Activated B cell treated with CpG ODN at 0.5 μM for 24 hours (primary cell): ENCODE results near the gene HDAC9. TPM values are rescaled to one million over a fixed set of nuclear protein-coding genes. Genes with fewer than 3 reads are reported as not detected.

ENCODE experiments used
- ATAC-seq: fragments of 200-7000 bp; cut with Tn5 transposase; one replicate; pipeline ENCODE4 v1.10.0; 2021; ENCODE audit warnings: low read depth, mild to moderate bottlenecking, moderate library complexity
- CTCF ChIA-PET: fragments of 350-600 bp; sonication (Branson Sonifier 250); formaldehyde crosslinking; loops from one replicate; lab custom pipeline; 2021; ENCODE audit warnings: antibody characterized with exemption; lab: Charles Lee
- POLR2A ChIA-PET: fragments of 350-600 bp; sonication (Branson Sonifier 250); formaldehyde crosslinking; loops from one replicate; lab custom pipeline; 2021; ENCODE audit warnings: antibody characterized with exemption; lab: Charles Lee
- DNase-seq: peaks from one replicate; pipeline ENCODE4 v3.0.0; 2022
- H3K27ac Mint-ChIP-seq: one replicate; pipeline ENCODE4 v1.8.0; 2020; ENCODE audit warnings: mixed read lengths
- H3K27me3 Mint-ChIP-seq: one replicate; pipeline ENCODE4 v1.8.0; 2021; ENCODE audit warnings: mixed read lengths
- H3K36me3 Mint-ChIP-seq: one replicate; pipeline ENCODE4 v1.8.0; 2021; ENCODE audit warnings: low read depth, mixed read lengths
- H3K4me1 Mint-ChIP-seq: one replicate; pipeline ENCODE4 v1.8.0; 2021; ENCODE audit warnings: mixed read lengths
- H3K4me3 Mint-ChIP-seq: one replicate; pipeline ENCODE4 v1.8.0; 2020; ENCODE audit warnings: mild to moderate bottlenecking, mixed read lengths
- H3K9me3 Mint-ChIP-seq: one replicate; pipeline ENCODE4 v1.8.0; 2020; ENCODE audit warnings: mixed read lengths
- intact Hi-C: fragments of 100-400 bp; cut with micrococcal nuclease; formaldehyde crosslinking; loops from one replicate; pipeline ENCODE4 v1.15.1; 2024
- total RNA-seq: library from RNA; stranded (reverse); gene quantifications from 2 replicates; pipeline ENCODE4 v1.2.3, GENCODE V29; 2022
- TF ChIP-seq, protein P1 (sequence below): fragments of 200-600 bp; IDR thresholded peaks from one replicate; pipeline ENCODE4 v1.8.0; 2022; ENCODE audit warnings: antibody characterized with exemption, mild to moderate bottlenecking

The HDAC9 gene
- total RNA-seq, 1 donor from 2014 or later: 149 TPM

DNA sequence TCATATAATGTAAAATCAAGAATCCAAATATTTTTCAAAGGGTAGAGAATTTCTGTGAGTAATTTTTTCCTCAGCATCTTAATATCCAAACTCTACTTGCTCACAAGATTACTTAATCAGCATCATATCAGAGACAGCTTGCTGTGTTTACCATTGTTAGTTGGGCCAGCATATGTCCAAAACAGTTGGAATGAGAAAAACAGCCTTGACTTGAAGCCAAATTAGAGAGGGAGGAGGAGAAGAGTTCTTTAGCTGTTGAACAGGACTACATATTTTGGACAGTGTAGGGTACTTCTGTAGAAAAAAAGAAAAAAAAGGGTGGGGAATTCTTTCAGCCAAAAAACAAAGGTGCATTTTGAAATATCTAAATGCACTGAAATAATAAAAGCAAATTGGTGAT, 69.8 kb downstream of the HDAC9 start:
- CTCF ChIA-PET: interaction anchor here (2.0 to 2.4 kb wide), 2 partner anchors 35 to 209 kb away, joined by 4 to 6 read pairs; no protein-coding TSS in a partner anchor
- intact Hi-C loops: no loop called here

DNA sequence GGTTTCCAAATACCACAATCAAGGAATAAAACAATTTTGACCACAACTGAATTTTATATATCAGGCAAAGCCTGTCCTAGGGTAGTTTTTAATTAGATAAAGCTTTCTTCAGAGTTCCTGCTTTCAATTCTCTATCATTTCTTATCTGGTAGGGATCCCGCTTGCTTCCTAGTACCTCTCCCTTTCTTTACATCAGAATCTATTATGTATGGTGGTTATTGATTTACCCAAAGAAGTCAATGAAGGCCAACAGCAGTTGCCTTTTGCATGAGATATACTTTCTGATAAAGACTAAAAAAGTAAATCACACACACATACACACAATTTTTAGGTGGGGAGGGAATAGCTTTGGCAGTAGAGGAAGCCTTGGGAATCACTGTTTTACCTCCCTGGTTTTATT, 70.7 kb downstream of the HDAC9 start:
- DNase-seq (no peak), ATAC-seq (no peak)
- H3K4me1 Mint-ChIP-seq: peaks cover 57% of the 10 kb centered on the region
- H3K27ac Mint-ChIP-seq: peak overlapping the region; percentile 94
- TF ChIP-seq, protein P1, sequence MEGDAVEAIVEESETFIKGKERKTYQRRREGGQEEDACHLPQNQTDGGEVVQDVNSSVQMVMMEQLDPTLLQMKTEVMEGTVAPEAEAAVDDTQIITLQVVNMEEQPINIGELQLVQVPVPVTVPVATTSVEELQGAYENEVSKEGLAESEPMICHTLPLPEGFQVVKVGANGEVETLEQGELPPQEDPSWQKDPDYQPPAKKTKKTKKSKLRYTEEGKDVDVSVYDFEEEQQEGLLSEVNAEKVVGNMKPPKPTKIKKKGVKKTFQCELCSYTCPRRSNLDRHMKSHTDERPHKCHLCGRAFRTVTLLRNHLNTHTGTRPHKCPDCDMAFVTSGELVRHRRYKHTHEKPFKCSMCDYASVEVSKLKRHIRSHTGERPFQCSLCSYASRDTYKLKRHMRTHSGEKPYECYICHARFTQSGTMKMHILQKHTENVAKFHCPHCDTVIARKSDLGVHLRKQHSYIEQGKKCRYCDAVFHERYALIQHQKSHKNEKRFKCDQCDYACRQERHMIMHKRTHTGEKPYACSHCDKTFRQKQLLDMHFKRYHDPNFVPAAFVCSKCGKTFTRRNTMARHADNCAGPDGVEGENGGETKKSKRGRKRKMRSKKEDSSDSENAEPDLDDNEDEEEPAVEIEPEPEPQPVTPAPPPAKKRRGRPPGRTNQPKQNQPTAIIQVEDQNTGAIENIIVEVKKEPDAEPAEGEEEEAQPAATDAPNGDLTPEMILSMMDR: no peak
- H3K27me3 Mint-ChIP-seq: no peaks in the 10 kb centered on the region
- H3K4me3 Mint-ChIP-seq: peak overlapping the region; percentile 70
- H3K9me3 Mint-ChIP-seq: no peaks in the 10 kb centered on the region
- intact Hi-C loops: loop anchor here (1.0 to 2.0 kb wide), 4 partner anchors 13 to 209 kb away; no protein-coding TSS in a partner anchor
- POLR2A ChIA-PET: interaction anchor here (0.5 to 2.9 kb wide), 9 partner anchors 8 to 69 kb away, joined by 3 to 22 read pairs (median 8); partner anchors contain the start of gene HDAC9
- H3K36me3 Mint-ChIP-seq: peaks cover 15% of the 10 kb centered on the region
- CTCF ChIA-PET: interaction anchor here (0.8 to 2.4 kb wide), 7 partner anchors 24 to 211 kb away, joined by 3 to 6 read pairs (median 3); no protein-coding TSS in a partner anchor

More for the DNA sequence above, 69.8 kb downstream of the HDAC9 start:
- POLR2A ChIA-PET: no interaction called here
- no peak overlapping the region for H3K4me3 Mint-ChIP-seq
- peaks cover 15% of the 10 kb centered on the region for H3K36me3 Mint-ChIP-seq
- no peak for ATAC-seq
- TF ChIP-seq, protein P1: no peak
- no peak for DNase-seq
- peaks cover 56% of the 10 kb centered on the region for H3K4me1 Mint-ChIP-seq
- H3K27me3 Mint-ChIP-seq: no peaks in the 10 kb centered on the region
- H3K9me3 Mint-ChIP-seq: no peaks in the 10 kb centered on the region
- H3K27ac Mint-ChIP-seq: peak overlapping the region; percentile 64

DNA sequence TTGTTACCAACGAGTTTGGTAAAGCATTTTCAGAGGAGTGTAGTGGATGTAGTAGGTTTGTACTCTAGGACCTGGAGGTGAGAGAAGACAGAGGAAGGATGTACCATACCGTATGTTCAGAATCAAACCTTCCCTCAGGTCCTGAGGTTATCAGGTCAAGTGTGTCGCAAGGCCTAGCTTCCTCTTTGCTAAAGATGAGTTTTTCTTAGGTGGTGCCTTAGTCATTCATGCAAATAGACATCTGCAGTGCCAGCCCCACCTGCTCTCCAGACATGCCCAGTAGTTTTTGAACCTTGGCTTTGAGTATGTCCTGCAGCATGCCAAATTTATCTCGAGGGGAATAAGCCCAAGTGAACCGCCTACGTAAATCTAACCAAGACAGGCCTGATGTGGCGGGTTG, 71.3 kb downstream of the HDAC9 start:
- H3K9me3 Mint-ChIP-seq: no peaks in the 10 kb centered on the region
- intact Hi-C loops: loop anchor here (1.0 to 2.0 kb wide), 7 partner anchors 14 to 210 kb away; partner anchors contain the start of gene HDAC9
- H3K4me1 Mint-ChIP-seq: peaks cover 57% of the 10 kb centered on the region
- peak; percentile 93 for ATAC-seq
- TF ChIP-seq, protein P1: no peak
- H3K36me3 Mint-ChIP-seq: peaks cover 9% of the 10 kb centered on the region
- POLR2A ChIA-PET: interaction anchor here (0.5 to 2.9 kb wide), 9 partner anchors 8 to 70 kb away, joined by 3 to 22 read pairs (median 8); partner anchors contain the start of gene HDAC9
- DNase-seq: peak; percentile 46
- CTCF ChIA-PET: interaction anchor here (0.6 to 2.4 kb wide), 8 partner anchors 17 to 212 kb away, joined by 3 to 6 read pairs (median 4); no protein-coding TSS in a partner anchor
- peak overlapping the region; percentile 70 for H3K4me3 Mint-ChIP-seq
- no peaks in the 10 kb centered on the region for H3K27me3 Mint-ChIP-seq
- H3K27ac Mint-ChIP-seq: peak overlapping the region; percentile 94

DNA sequence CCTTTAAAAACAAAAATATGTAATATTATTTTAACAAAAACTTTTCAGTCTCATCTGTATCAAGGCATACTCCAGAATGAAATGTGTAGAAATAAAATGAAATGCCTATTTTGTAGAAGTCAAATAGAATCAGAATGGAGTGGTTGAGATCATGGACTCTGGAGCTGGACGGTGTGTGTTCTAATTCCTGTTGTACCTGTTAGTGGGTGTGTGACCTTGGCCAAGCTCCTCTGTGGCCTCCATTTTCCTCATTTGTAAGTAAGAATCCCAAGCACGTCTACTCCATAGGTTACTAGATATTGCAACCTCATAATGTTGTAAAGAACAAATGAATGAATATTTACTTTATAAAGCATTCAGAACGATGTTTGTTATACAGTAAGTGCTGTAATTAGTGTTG, 74.9 kb downstream of the HDAC9 start:
- POLR2A ChIA-PET: interaction anchor here (2.7 to 5.1 kb wide), 2 partner anchors 69 to 74 kb away, joined by 7 to 30 read pairs; partner anchors contain the start of gene HDAC9
- ATAC-seq: no peak
- peak overlapping the region; percentile 50 for H3K27ac Mint-ChIP-seq
- no peaks in the 10 kb centered on the region for H3K9me3 Mint-ChIP-seq
- TF ChIP-seq, protein P1: no peak
- H3K27me3 Mint-ChIP-seq: no peaks in the 10 kb centered on the region
- peaks cover 14% of the 10 kb centered on the region for H3K36me3 Mint-ChIP-seq
- DNase-seq: no peak
- peaks cover 69% of the 10 kb centered on the region for H3K4me1 Mint-ChIP-seq
- CTCF ChIA-PET: interaction anchor here (0.8 to 4.8 kb wide), 11 partner anchors 19 to 218 kb away, joined by 3 to 32 read pairs (median 4); partner anchors contain the start of gene HDAC9
- intact Hi-C loops: no loop called here
- no peak overlapping the region for H3K4me3 Mint-ChIP-seq

DNA sequence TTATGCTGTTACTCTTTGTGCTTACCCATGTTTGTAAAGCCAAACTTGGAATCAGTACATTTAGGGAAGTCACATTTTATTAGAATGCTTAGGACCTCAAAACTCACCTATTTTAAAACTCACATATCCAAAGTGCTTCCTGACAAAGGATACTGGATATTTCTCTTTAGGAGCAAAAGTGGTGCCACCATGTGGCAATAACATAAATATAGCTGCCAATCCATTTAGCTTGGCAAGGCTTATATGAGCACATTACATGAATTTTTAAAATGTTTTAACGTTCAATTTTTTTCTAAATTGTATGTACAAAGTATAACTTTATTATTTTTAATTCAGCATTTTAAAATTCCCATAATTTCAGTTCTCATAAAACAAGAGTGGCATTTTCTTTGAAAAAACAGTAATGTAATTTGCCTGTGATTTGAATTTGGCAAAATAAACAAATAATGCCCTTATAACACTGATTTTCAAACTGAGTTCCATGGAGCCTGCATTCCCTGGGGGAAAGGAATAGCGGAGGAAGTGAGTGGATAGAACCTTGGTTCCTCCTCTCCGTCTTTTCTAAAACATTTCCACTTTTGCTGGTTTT, 75.4 kb downstream of the HDAC9 start:
- intact Hi-C loops: loop anchor here (1.0 kb wide), 1 partner anchor 215 kb away; no protein-coding TSS in a partner anchor
- TF ChIP-seq, protein P1: no peak
- Mint-ChIP-seq H3K27ac (peak overlapping the region; percentile 50), H3K4me1 (peaks cover 71% of the 10 kb centered on the region), H3K27me3 (no peaks in the 10 kb centered on the region), H3K4me3 (no peak overlapping the region), H3K9me3 (no peaks in the 10 kb centered on the region), H3K36me3 (peaks cover 14% of the 10 kb centered on the region)
- ChIA-PET POLR2A (interaction anchor here (0.7 to 5.1 kb wide), 5 partner anchors 10 to 74 kb away, joined by 3 to 30 read pairs (median 7); partner anchors contain the start of gene HDAC9), CTCF (interaction anchor here (0.7 to 4.8 kb wide), 19 partner anchors 9 to 219 kb away, joined by 3 to 32 read pairs (median 4); partner anchors contain the start of gene HDAC9)
- ATAC-seq (no peak), DNase-seq (no peak)
